Omental fat pad (tissue), 4 donors: ENCODE measurements around the gene PRKAG2. TPM values are rescaled to one million over a fixed set of nuclear protein-coding genes. Genes with fewer than 3 reads are reported as not detected.

Source experiments
- ATAC-seq: fragments of 150-250 bp; one replicate; pipeline ENCODE4 v1.9.1; 2016; ENCODE audit warnings: mild to moderate bottlenecking, moderate library complexity; ENCODE audit not compliant: low FRiP score
- DNase-seq: peaks from one replicate; pipeline ENCODE4 v3.0.0-alpha.2; 2019; ENCODE audit warnings: low spot score
- total RNA-seq, 4 donors: library from RNA; depleted of rRNA; stranded (reverse); fragments of >200 nt; gene quantifications; one replicate each; pipeline ENCODE4 v1.1.0, GENCODE V29; 2016
- TF ChIP-seq, protein P1 (sequence below), 3 donors: fragments of 450-650 bp; IDR thresholded peaks; one replicate each; pipeline ENCODE4 v1.5.1; 2016 to 2017; ENCODE audit warnings: antibody characterized with exemption in 3 of 3, mild to moderate bottlenecking in 3 of 3, moderate library complexity in 2 of 3

Gene PRKAG2
- total RNA-seq, 4 donors from 2014 or later: 31.6 to 49.5 (median 36.9) TPM

- ATAC-seq: no peak
- DNase-seq: no peak
- TF ChIP-seq, protein P1, sequence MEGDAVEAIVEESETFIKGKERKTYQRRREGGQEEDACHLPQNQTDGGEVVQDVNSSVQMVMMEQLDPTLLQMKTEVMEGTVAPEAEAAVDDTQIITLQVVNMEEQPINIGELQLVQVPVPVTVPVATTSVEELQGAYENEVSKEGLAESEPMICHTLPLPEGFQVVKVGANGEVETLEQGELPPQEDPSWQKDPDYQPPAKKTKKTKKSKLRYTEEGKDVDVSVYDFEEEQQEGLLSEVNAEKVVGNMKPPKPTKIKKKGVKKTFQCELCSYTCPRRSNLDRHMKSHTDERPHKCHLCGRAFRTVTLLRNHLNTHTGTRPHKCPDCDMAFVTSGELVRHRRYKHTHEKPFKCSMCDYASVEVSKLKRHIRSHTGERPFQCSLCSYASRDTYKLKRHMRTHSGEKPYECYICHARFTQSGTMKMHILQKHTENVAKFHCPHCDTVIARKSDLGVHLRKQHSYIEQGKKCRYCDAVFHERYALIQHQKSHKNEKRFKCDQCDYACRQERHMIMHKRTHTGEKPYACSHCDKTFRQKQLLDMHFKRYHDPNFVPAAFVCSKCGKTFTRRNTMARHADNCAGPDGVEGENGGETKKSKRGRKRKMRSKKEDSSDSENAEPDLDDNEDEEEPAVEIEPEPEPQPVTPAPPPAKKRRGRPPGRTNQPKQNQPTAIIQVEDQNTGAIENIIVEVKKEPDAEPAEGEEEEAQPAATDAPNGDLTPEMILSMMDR (IDR thresholded peaks at IDR 0.05): no peak
Observed at GRCh38 chr7:151764056-151764920, 112.6 kb downstream of the PRKAG2 start.

DNA sequence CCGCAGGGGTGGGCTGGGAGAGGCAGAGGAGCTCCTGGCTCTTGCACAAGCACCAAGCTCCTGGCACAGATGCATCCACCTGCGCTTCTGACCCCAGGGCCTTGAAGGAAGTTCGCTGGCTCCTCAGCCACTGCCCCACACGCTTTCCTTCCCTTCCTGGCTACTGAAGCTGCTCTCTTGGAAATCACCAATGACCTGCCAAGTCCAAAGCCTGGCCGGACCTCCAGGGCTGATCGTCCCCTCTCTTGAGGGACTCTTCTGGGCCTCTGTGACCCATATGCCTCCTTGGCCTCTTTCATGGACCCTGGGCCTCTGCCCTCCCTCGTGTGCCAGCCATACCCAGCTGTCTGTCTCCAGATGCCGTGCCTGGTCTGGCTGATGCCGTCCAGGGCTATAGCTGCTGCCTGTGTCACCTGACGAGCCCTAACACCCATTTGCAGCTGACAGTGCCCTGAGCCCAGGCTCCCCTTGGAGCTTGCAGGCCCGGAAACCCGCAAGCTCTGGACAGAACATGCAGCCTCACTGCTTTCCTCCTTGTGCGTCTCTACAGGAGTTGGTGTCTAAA is 113.4 kb downstream of the PRKAG2 start:
- DNase-seq: no peak
- TF ChIP-seq, protein P1 (IDR thresholded peaks at IDR 0.05): no peak
- no peak for ATAC-seq

DNA sequence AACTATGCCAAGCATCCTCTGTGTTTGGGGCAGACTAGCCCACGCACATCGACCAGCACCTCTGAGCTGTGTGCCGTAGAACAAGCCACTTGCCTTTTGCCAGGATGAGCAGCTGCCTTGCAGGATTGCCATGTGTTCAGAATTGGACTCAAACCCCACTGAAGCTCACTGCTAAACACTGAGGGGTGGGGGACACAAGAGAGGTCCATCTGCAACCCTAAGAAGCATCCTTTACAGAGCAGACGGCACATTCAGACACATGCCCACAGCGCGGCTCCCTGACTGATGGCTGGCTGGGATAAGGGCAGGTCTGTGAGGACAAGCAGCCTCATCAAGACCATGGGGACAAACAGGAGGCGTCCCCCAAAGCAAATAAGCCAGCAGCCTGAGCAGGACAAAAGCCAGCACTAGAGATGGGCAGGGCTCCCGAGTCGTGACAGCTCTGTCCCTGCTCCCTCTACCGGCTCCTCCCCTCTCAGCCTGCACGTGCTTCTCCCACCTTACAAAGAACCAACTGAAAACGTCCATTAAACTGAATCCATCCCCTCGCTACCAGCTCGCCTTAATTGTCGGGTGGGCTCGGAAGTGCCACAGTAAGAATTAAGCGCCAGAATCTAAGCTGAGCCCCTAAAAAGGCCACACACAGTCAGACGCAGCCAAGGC is 114.2 kb downstream of the PRKAG2 start:
- DNase-seq: no peak
- no peak for ATAC-seq

DNA sequence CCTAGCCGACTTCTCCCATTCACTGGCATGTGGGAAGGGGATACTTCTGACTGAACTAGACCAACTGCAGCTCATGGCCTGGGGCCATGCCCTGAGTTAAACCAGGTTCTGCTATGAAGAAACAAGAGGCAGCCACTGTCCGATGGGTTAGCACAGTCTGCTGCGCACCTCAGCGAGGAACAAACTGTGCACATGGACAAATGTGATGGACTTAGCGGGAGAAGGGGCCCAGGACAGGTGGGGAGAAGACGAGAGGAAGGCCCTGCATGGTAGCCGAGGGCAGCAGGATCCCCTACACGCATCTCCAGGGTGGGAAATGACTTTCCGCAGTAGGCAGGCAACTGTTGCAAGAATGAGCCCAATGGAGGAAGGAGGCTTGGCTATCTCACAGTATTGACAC is 115.0 kb downstream of the PRKAG2 start:
- DNase-seq (no peak), ATAC-seq (no peak)
- TF ChIP-seq, protein P1 (IDR thresholded peaks at IDR 0.05): no peak

More for the DNA sequence above, 114.2 kb downstream of the PRKAG2 start:
- TF ChIP-seq, protein P1 (IDR thresholded peaks at IDR 0.05): no peak

GRCh38 chr7:151761231-151761630 is 115.7 kb downstream of the PRKAG2 start:
- DNase-seq (no peak), ATAC-seq (no peak)
- TF ChIP-seq, protein P1 (IDR thresholded peaks at IDR 0.05): no peak

GRCh38 chr7:151759591-151760042 is 117.3 kb downstream of the PRKAG2 start:
- peak; percentile 69 for ATAC-seq
- TF ChIP-seq, protein P1 (IDR thresholded peaks at IDR 0.05): peak in 1 of 3 donors; percentile 82
- DNase-seq: no peak
